Panc1 (cell line): Measurements from ENCODE around the gene SLC25A24. TPM values are rescaled to one million over a fixed set of nuclear protein-coding genes. Genes with fewer than 3 reads are reported as not detected.
A peak's percentile ranks its signal among the peaks of the same experiment; 100 is the strongest.
"Not testable (repeated sequence)": the region's sequence is repeated elsewhere in the genome, so short reads cannot be mapped to it uniquely, and the experiment has no call there.

Source experiments
- ATAC-seq: fragments of 200-7000 bp; cut with Tn5 transposase; 2 replicates; pipeline ENCODE4 v1.9.1; 2020; ENCODE audit warnings: mild to moderate bottlenecking, moderate library complexity
- BruUV-seq: library from RNA; stranded (reverse); fragments of 400-500 nt; replicated peaks from 2 replicates; lab custom pipeline; 2021; lab: Mats Ljungman, UMichigan
- CTCF ChIA-PET: fragments of 300-600 bp; sonication (Branson Sonifier 250); formaldehyde crosslinking; loops from one replicate; lab custom pipeline; 2022; ENCODE audit warnings: antibody characterized with exemption; lab: Charles Lee
- POLR2A ChIA-PET: fragments of 300-600 bp; sonication (Branson Sonifier 250); formaldehyde crosslinking; loops from one replicate; lab custom pipeline; 2022; ENCODE audit warnings: antibody characterized with exemption; lab: Charles Lee
- DNase-seq: peaks from one replicate; pipeline ENCODE4 v3.0.0-alpha.2; 2010; ENCODE audit warnings: low read depth, low spot score
- H3K27ac ChIP-seq: 2 replicates; pipeline ENCODE4 v1.5.1; 2011; ENCODE audit warnings: mild to moderate bottlenecking, low read length, inconsistent platforms
- H3K27me3 ChIP-seq: fragments of 200-500 bp; sonication (Bioruptor generic); 2 replicates; pipeline ENCODE4 v1.6.0; 2014; ENCODE audit warnings: low read length, inconsistent platforms; ENCODE audit not compliant: control insufficient read depth, insufficient read depth
- H3K36me3 ChIP-seq: fragments of 200-500 bp; sonication (Bioruptor generic); 2 replicates; pipeline ENCODE4 v1.5.1; 2014; ENCODE audit warnings: inconsistent platforms, mild to moderate bottlenecking, low read length, moderate library complexity; ENCODE audit not compliant: control insufficient read depth, insufficient read depth
- H3K4me1 ChIP-seq: 2 replicates; pipeline ENCODE4 v1.5.1; 2011; ENCODE audit warnings: inconsistent platforms, mild to moderate bottlenecking, low read length, moderate library complexity; ENCODE audit not compliant: control insufficient read depth, insufficient read depth
- H3K4me3 ChIP-seq, 2 experiments: 2 replicates each; pipeline ENCODE4 v1.5.1; 2011 to 2012; ENCODE audit warnings: low read depth in 2 of 2, low read length in 2 of 2, mild to moderate bottlenecking in 2 of 2, inconsistent platforms in 1 of 2, moderate library complexity in 1 of 2
- H3K9me3 ChIP-seq: fragments of 200-500 bp; sonication (Bioruptor generic); 2 replicates; pipeline ENCODE4 v1.5.1; 2014; ENCODE audit warnings: low read depth, mild to moderate bottlenecking, inconsistent platforms, low read length, moderate library complexity; ENCODE audit not compliant: control insufficient read depth, insufficient read depth
- POLR2AphosphoS5 ChIP-seq: IDR thresholded peaks from 2 replicates; pipeline ENCODE4 v1.6.1; 2012; ENCODE audit warnings: mild to moderate bottlenecking, low read depth, low read length, moderate library complexity
- REST ChIP-seq, 2 experiments: IDR thresholded peaks; 2 replicates each; pipeline ENCODE4 v1.6.1; 2011 to 2012; ENCODE audit warnings: low read depth in 2 of 2, control low read depth in 1 of 2, low read length in 1 of 2, mild to moderate bottlenecking in 1 of 2, moderate library complexity in 1 of 2; ENCODE audit not compliant: insufficient read depth in 1 of 2
- SIN3A ChIP-seq: IDR thresholded peaks from 2 replicates; pipeline ENCODE4 v1.6.1; 2012; ENCODE audit warnings: low read depth, mild to moderate bottlenecking, low read length, moderate library complexity, borderline replicate concordance; ENCODE audit not compliant: insufficient read depth
- TCF7L2 ChIP-seq: IDR thresholded peaks from 2 replicates; pipeline ENCODE4 v1.6.1; 2011; ENCODE audit warnings: mild to moderate bottlenecking, low read depth, low read length, inconsistent platforms
- in situ Hi-C: cut with HindIII; loops from 2 replicates; pipeline ENCODE4 v1.10.0; 2016; ENCODE audit warnings: low sequenced_read_pairs, low pct_unique_long_range_greater_than_20kb
- intact Hi-C: fragments of 100-400 bp; cut with micrococcal nuclease; formaldehyde crosslinking; loops from one replicate; pipeline ENCODE4 v1.10.0; 2022; ENCODE audit not compliant: unreplicated experiment
- total RNA-seq: library from RNA; stranded (reverse); gene quantifications from one replicate; pipeline ENCODE4 v1.2.1, GENCODE V29; 2021; ENCODE audit not compliant: unreplicated experiment
- TF ChIP-seq, protein P1 (sequence below): fragments of 450-650 bp; IDR thresholded peaks from 2 replicates; pipeline ENCODE4 v1.5.1; 2017; ENCODE audit warnings: mild to moderate bottlenecking

SLC25A24 gene
- total RNA-seq, 1 experiment from 2014 or later: 31.8 TPM

DNA sequence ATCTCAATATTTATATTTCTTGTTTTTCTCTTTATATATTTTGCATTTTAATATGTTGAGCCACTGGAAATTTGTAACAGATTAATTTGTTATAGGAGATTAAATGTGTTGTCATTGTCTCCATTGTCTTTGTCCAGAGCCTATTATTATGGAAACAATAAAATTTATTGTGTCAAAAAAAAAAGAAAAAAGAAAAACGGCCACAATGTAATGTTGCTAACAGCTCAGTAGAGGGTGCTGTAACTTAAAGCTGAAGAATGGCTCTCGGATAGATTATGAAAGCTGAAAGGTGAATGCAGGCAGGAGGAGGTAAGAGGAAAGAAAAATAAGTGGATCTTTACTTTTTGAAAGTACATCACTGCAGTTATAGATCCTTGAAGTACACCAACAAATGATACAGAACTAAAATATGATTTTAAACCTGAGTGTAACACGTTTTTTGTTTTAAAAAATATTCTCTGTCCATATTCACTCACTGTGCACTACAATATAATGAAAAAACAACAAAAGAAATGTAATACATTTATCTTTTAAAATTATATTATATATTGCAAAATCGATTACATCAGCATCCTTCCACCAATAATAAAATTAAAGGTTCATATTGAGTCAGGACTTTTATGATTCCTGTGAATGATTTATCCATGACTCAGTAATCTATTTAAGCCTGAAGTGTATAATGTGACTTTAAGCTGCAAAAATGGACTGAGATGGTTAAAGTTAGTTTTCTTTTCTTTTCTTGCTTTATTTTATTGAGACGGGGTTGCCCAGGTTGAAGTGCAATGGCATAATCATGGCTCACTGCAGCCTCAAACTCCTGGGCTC lies 14.7 kb upstream of the SLC25A24 start:
- H3K4me3 ChIP-seq, H3K36me3 ChIP-seq, H3K27ac ChIP-seq, DNase-seq, H3K9me3 ChIP-seq, H3K4me1 ChIP-seq, in situ Hi-C loops, POLR2A ChIA-PET, ATAC-seq, BruUV-seq, CTCF ChIA-PET, H3K27me3 ChIP-seq, intact Hi-C loops: not testable (repeated sequence)
- TF ChIP-seq, protein P1, sequence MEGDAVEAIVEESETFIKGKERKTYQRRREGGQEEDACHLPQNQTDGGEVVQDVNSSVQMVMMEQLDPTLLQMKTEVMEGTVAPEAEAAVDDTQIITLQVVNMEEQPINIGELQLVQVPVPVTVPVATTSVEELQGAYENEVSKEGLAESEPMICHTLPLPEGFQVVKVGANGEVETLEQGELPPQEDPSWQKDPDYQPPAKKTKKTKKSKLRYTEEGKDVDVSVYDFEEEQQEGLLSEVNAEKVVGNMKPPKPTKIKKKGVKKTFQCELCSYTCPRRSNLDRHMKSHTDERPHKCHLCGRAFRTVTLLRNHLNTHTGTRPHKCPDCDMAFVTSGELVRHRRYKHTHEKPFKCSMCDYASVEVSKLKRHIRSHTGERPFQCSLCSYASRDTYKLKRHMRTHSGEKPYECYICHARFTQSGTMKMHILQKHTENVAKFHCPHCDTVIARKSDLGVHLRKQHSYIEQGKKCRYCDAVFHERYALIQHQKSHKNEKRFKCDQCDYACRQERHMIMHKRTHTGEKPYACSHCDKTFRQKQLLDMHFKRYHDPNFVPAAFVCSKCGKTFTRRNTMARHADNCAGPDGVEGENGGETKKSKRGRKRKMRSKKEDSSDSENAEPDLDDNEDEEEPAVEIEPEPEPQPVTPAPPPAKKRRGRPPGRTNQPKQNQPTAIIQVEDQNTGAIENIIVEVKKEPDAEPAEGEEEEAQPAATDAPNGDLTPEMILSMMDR: peak; percentile 38; the same call in 1 of the 2 replicates

- BruUV-seq: no TSS peak
- Histone ChIP-seq H3K9me3 (no peaks in the 10 kb centered on the region), H3K27ac (no peak overlapping the region), H3K27me3 (peaks cover 5% of the 10 kb centered on the region; the same call in 1 of the 2 replicates), H3K4me1 (no peaks in the 10 kb centered on the region), H3K36me3 (no peaks in the 10 kb centered on the region), H3K4me3 (no peak overlapping the region)
- intact Hi-C loops: no loop called here
- DNase-seq (no peak), ATAC-seq (no peak)
- ChIA-PET CTCF (no interaction called here), POLR2A (no interaction called here)
- TF ChIP-seq POLR2AphosphoS5: no peak
- TF ChIP-seq, protein P1: no peak
- in situ Hi-C loops: no loop called here
These were observed 10.9 kb upstream of the SLC25A24 start for GRCh38 chr1:108211014-108211413.

- intact Hi-C loops (no loop called here), in situ Hi-C loops (no loop called here)
- Histone ChIP-seq H3K27ac (no peak overlapping the region), H3K9me3 (no peaks in the 10 kb centered on the region), H3K36me3 (no peaks in the 10 kb centered on the region), H3K27me3 (peaks cover 5% of the 10 kb centered on the region; the same call in 1 of the 2 replicates), H3K4me1 (no peaks in the 10 kb centered on the region), H3K4me3 (no peak overlapping the region)
- CTCF ChIA-PET: no interaction called here
- POLR2A ChIA-PET: no interaction called here
- DNase-seq (no peak), ATAC-seq (no peak)
- no TSS peak for BruUV-seq
- TF ChIP-seq REST (IDR thresholded peaks at IDR 0.05; ENCODE audit: insufficient read depth in 1 of 2, low read depth in 2 of 2, low read length in 1 of 2): no peak
- TF ChIP-seq, protein P1: no peak
- no peak for TF ChIP-seq TCF7L2
- TF ChIP-seq SIN3A: no peak
These were observed 9.4 kb upstream of the SLC25A24 start for GRCh38 chr1:108209456-108210108.
